ENCODE data around the gene MED12L.

MED12L gene

DNA sequence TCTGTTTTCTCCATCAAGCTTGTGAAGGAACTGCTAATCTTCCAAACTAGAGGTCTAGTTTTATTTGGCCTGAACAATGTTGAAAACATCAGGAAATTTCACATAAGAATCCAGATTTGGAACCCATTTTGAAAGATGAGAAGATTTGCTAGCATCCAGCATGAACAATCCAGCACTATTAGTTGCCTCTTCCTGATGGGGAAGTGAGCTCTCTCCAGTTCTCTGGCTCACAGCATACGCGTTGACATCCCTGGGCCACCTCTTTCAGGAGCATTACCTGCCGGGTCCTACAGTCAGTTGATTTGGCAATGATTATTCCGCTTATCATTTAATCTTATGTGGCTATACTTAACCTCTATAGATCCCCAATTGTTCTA, 220.3 kb downstream of the MED12L start:
- no peaks in the 10 kb centered on the region for H3K9me3 ChIP-seq (ENCODE audit: control insufficient read depth, insufficient read depth, low read length)
- no peaks in the 10 kb centered on the region for H3K27me3 ChIP-seq (ENCODE audit: control insufficient read depth, insufficient read depth, low read length)
- H3K36me3 ChIP-seq (ENCODE audit: control insufficient read depth, insufficient read depth, low read length) = no peaks in the 10 kb centered on the region
- peaks cover 9% of the 10 kb centered on the region for H3K4me1 ChIP-seq (ENCODE audit: control insufficient read depth, insufficient read depth, low read length)
- DNase-seq (ENCODE audit: low read depth, low spot score) = no peak
- H3K27ac ChIP-seq (ENCODE audit: low read length) = no peak overlapping the region
- H3K4me3 ChIP-seq (ENCODE audit: low read length) = no peak overlapping the region
- no CpG with 5 or more reads among the region's 4 CpGs for WGBS (ENCODE audit: insufficient coverage, insufficient read length)

DNA sequence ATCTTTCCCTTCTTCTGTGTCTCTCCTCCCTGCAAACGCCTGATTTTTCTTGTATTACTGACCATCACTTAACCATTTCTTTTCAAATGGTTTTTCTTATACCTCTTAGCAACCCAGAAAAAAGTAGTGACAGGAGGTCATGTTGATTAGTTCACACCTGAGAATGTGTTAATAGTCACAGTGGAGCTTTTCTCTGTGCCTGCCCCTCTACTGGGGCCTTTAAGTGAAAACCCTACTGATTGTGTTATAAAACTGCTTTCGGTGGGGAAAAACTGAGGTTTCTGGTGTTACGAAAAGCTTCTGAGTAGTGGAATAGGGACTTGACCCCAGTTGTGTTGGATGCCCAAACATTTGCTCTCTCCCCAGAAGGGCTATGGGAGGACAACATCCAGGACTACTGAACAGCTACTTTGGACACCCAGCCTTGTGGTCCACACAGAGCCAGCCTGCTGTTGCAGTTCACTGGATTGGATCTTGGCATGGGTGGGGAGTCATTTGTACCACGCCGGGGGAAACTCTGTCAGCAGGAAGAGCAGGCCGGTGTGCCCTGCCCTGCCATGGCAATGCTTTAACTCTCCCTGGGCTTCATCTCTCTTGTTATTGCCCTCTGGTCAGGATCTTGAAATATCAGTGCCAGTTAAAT, 220.8 kb downstream of the MED12L start:
- H3K27me3 ChIP-seq (ENCODE audit: control insufficient read depth, insufficient read depth, low read length) = no peaks in the 10 kb centered on the region
- H3K27ac ChIP-seq (ENCODE audit: low read length) = no peak overlapping the region
- H3K4me3 ChIP-seq (ENCODE audit: low read length) = no peak overlapping the region
- peaks cover 9% of the 10 kb centered on the region for H3K4me1 ChIP-seq (ENCODE audit: control insufficient read depth, insufficient read depth, low read length)
- no peaks in the 10 kb centered on the region for H3K36me3 ChIP-seq (ENCODE audit: control insufficient read depth, insufficient read depth, low read length)
- no peaks in the 10 kb centered on the region for H3K9me3 ChIP-seq (ENCODE audit: control insufficient read depth, insufficient read depth, low read length)
- no CpG with 5 or more reads among the region's 6 CpGs for WGBS (ENCODE audit: insufficient coverage, insufficient read length)
- no peak for DNase-seq (ENCODE audit: low read depth, low spot score)

DNA sequence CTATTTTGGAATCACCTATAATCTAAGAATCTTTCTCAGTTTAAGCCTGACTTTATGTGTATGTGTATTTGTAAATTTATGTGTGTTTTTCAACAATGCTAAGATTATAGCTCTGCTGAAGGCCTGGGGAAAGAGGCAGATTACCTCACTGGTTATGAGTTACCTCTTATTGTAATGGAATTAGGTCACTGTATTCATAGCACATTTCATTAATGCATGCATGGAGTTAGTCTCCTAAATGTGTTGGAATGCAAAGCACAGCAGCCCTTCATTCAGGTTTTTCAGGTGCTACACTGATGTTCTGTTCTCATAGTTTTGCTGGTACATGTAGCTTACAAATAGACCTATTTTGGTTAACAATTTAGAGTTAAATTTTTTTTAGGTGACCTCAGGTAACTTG, 221.7 kb downstream of the MED12L start:
- Histone ChIP-seq H3K4me3 (ENCODE audit: low read length) (no peak overlapping the region), H3K36me3 (ENCODE audit: control insufficient read depth, insufficient read depth, low read length) (no peaks in the 10 kb centered on the region)

DNA sequence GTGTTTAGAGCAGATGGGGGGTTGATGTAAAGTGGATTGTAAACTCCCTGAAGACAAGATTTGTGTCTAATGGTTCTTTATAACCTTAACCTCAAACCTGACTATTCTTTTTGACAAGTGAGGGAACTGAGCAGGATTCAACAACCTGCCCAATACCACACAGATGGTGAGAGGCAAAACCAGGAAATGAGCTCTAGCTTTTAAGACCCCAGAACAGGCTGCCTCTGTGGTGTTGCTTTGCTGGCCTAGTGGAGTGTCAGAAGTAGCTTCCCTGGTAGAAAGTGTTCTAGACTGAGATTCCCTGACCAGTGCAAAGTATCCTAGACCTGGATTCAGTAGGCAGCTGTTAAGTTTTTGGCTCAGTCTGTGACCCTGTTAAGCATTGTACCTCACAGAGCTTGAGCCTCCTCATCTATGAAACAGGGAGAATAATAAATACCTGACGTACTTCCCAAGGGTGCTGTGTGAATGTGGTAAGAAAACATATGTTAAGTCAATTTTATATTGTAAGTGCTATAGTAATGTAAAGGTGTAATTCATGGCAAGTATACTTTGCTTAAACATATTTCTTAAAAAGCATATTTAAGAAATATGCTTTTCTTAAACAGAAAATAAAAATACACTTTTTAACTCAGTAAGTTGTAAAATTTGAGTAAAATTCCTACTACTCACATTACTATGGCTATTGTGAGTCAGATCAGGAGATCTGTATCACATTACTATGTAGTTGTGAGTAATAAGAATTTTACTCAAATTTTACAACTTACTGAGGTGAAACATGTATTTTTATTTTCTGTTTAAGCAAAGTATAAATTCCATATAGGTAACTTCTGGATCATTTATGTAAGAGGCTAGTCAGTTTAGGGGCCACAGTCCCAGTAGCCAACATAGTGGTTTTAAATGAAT, 222.4 kb downstream of the MED12L start:
- H3K27ac ChIP-seq (ENCODE audit: low read length) = no peak overlapping the region
- WGBS (ENCODE audit: insufficient coverage, insufficient read length) = no CpG with 5 or more reads among the region's 1 CpG
- no peak overlapping the region for H3K4me3 ChIP-seq (ENCODE audit: low read length)
- H3K4me1 ChIP-seq (ENCODE audit: control insufficient read depth, insufficient read depth, low read length) = peaks cover 9% of the 10 kb centered on the region
- H3K36me3 ChIP-seq (ENCODE audit: control insufficient read depth, insufficient read depth, low read length) = no peaks in the 10 kb centered on the region
- DNase-seq (ENCODE audit: low read depth, low spot score) = no peak
- no peaks in the 10 kb centered on the region for H3K9me3 ChIP-seq (ENCODE audit: control insufficient read depth, insufficient read depth, low read length)
- no peaks in the 10 kb centered on the region for H3K27me3 ChIP-seq (ENCODE audit: control insufficient read depth, insufficient read depth, low read length)

More for the DNA sequence above, 221.7 kb downstream of the MED12L start:
- no peaks in the 10 kb centered on the region for H3K9me3 ChIP-seq (ENCODE audit: control insufficient read depth, insufficient read depth, low read length)
- H3K4me1 ChIP-seq (ENCODE audit: control insufficient read depth, insufficient read depth, low read length) = peaks cover 9% of the 10 kb centered on the region
- H3K27ac ChIP-seq (ENCODE audit: low read length) = no peak overlapping the region
- DNase-seq (ENCODE audit: low read depth, low spot score) = no peak
- H3K27me3 ChIP-seq (ENCODE audit: control insufficient read depth, insufficient read depth, low read length) = no peaks in the 10 kb centered on the region

DNA sequence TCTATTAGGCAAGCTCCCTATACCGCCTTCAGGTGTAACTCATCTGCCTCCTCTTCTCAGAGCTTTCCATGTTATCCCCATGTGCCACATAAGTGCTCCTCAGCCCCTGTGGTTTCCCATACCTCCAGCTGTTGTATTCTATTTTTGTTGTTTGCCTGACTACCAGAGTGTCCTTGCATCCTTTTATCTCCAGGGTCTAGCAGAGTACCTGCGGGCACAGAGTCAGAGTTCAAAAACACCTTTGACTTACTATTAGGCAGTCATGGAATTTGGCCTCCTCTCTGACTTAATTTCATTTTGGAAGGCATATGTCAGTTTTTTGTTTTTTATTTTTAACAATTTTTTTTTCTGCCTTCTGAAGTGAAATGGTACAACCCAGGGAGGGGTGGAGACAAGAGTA, 224.1 kb downstream of the MED12L start:
- peaks cover 9% of the 10 kb centered on the region for H3K4me1 ChIP-seq (ENCODE audit: control insufficient read depth, insufficient read depth, low read length)
- H3K4me3 ChIP-seq (ENCODE audit: low read length) = no peak overlapping the region
- H3K27me3 ChIP-seq (ENCODE audit: control insufficient read depth, insufficient read depth, low read length) = no peaks in the 10 kb centered on the region
- H3K9me3 ChIP-seq (ENCODE audit: control insufficient read depth, insufficient read depth, low read length) = no peaks in the 10 kb centered on the region
- no CpG with 5 or more reads among the region's 2 CpGs for WGBS (ENCODE audit: insufficient coverage, insufficient read length)
- no peaks in the 10 kb centered on the region for H3K36me3 ChIP-seq (ENCODE audit: control insufficient read depth, insufficient read depth, low read length)
- no peak for DNase-seq (ENCODE audit: low read depth, low spot score)
- H3K27ac ChIP-seq (ENCODE audit: low read length) = no peak overlapping the region

- Histone ChIP-seq H3K27me3 (ENCODE audit: control insufficient read depth, insufficient read depth, low read length) (no peaks in the 10 kb centered on the region), H3K4me1 (ENCODE audit: control insufficient read depth, insufficient read depth, low read length) (peaks cover 2% of the 10 kb centered on the region), H3K4me3 (ENCODE audit: low read length) (no peak overlapping the region), H3K27ac (ENCODE audit: low read length) (no peak overlapping the region), H3K36me3 (ENCODE audit: control insufficient read depth, insufficient read depth, low read length) (no peaks in the 10 kb centered on the region), H3K9me3 (ENCODE audit: control insufficient read depth, insufficient read depth, low read length) (no peaks in the 10 kb centered on the region)
- no peak for DNase-seq (ENCODE audit: low read depth, low spot score)
- WGBS (ENCODE audit: insufficient coverage, insufficient read length) = no CpG with 5 or more reads among the region's 3 CpGs
These were observed 227.5 kb downstream of the MED12L start for GRCh38 chr3:151312972-151313371.

- no peak overlapping the region for H3K4me3 ChIP-seq (ENCODE audit: low read length)
- no peak for DNase-seq (ENCODE audit: low read depth, low spot score)
- no peaks in the 10 kb centered on the region for H3K27me3 ChIP-seq (ENCODE audit: control insufficient read depth, insufficient read depth, low read length)
- peaks cover 2% of the 10 kb centered on the region for H3K4me1 ChIP-seq (ENCODE audit: control insufficient read depth, insufficient read depth, low read length)
- H3K9me3 ChIP-seq (ENCODE audit: control insufficient read depth, insufficient read depth, low read length) = no peaks in the 10 kb centered on the region
- no CpG with 5 or more reads among the region's 2 CpGs for WGBS (ENCODE audit: insufficient coverage, insufficient read length)
- no peak overlapping the region for H3K27ac ChIP-seq (ENCODE audit: low read length)
- H3K36me3 ChIP-seq (ENCODE audit: control insufficient read depth, insufficient read depth, low read length) = no peaks in the 10 kb centered on the region
These were observed 228.7 kb downstream of the MED12L start for GRCh38 chr3:151314137-151314536.

DNA sequence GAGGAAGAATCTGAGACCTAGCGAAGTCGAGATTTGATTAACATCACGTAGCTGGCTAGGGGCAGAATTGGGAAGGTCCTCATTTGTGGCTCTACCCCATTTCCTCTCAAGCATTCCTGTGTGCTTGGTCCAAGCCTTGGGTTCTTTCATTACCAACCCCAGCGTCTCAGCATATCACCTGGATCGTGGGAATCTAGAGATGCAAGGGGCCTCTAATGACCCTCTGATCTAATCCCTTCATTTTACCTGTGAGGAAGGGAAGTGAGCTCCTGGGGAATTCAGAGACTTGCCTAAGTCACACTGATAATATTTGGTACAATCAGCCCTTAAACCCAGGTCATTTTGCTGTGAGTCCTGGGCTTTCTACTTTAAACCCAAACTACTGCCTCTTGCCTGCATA, 229.1 kb downstream of the MED12L start:
- H3K9me3 ChIP-seq (ENCODE audit: control insufficient read depth, insufficient read depth, low read length) = no peaks in the 10 kb centered on the region
- WGBS (ENCODE audit: insufficient coverage, insufficient read length) = no CpG with 5 or more reads among the region's 5 CpGs
- H3K27me3 ChIP-seq (ENCODE audit: control insufficient read depth, insufficient read depth, low read length) = no peaks in the 10 kb centered on the region
- H3K4me3 ChIP-seq (ENCODE audit: low read length) = no peak overlapping the region
- H3K4me1 ChIP-seq (ENCODE audit: control insufficient read depth, insufficient read depth, low read length) = peaks cover 2% of the 10 kb centered on the region
- no peaks in the 10 kb centered on the region for H3K36me3 ChIP-seq (ENCODE audit: control insufficient read depth, insufficient read depth, low read length)
- no peak for DNase-seq (ENCODE audit: low read depth, low spot score)
- no peak overlapping the region for H3K27ac ChIP-seq (ENCODE audit: low read length)

DNA sequence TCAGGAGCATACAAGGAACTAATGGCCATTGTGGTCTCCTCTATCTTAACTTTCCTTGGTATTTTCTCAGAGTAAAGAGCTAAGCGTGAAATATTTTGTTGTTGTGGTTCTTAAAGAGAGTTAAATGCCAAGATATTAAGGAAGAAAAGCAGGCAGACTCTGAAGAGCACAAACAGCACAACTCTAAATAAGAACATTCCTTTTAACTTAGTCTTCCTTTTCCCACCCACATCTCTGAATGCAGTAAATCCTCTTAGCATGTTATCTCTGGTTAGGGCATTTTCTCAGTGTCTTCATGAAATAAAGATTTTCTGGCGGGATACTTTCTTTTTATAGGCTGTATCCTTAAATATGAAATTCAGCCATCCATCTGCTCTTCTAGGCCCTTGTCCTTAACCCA, 229.7 kb downstream of the MED12L start:
- no peak overlapping the region for H3K4me3 ChIP-seq (ENCODE audit: low read length)
- no peak overlapping the region for H3K27ac ChIP-seq (ENCODE audit: low read length)
- DNase-seq (ENCODE audit: low read depth, low spot score) = no peak
- H3K9me3 ChIP-seq (ENCODE audit: control insufficient read depth, insufficient read depth, low read length) = no peaks in the 10 kb centered on the region
- H3K27me3 ChIP-seq (ENCODE audit: control insufficient read depth, insufficient read depth, low read length) = no peaks in the 10 kb centered on the region
- WGBS (ENCODE audit: insufficient coverage, insufficient read length) = no CpG with 5 or more reads among the region's 2 CpGs
- H3K36me3 ChIP-seq (ENCODE audit: control insufficient read depth, insufficient read depth, low read length) = no peaks in the 10 kb centered on the region
- H3K4me1 ChIP-seq (ENCODE audit: control insufficient read depth, insufficient read depth, low read length) = peaks cover 2% of the 10 kb centered on the region

DNA sequence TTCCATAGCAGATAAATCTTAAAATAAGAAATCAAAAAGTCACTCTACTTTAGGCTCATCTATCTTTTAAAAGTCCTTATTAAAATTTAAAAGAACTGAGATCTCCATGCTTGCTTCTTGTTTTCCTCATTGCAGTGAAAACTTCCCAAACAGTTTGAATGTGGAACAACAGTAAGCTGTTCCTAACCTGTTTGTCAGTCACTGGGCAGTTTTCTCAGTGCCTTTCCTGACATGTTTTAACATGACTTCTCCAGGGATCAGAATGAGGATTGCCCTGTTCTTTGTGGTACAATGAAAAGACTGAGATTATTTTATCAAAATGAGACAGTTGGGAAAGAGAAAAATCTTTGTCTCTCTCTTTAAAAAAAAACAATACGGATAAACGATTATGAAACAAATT, 230.4 kb downstream of the MED12L start:
- H3K36me3 ChIP-seq (ENCODE audit: control insufficient read depth, insufficient read depth, low read length) = no peaks in the 10 kb centered on the region
- no CpG with 5 or more reads among the region's 2 CpGs for WGBS (ENCODE audit: insufficient coverage, insufficient read length)
- H3K9me3 ChIP-seq (ENCODE audit: control insufficient read depth, insufficient read depth, low read length) = no peaks in the 10 kb centered on the region
- H3K4me1 ChIP-seq (ENCODE audit: control insufficient read depth, insufficient read depth, low read length) = peaks cover 2% of the 10 kb centered on the region
- H3K27me3 ChIP-seq (ENCODE audit: control insufficient read depth, insufficient read depth, low read length) = no peaks in the 10 kb centered on the region
- no peak overlapping the region for H3K4me3 ChIP-seq (ENCODE audit: low read length)
- H3K27ac ChIP-seq (ENCODE audit: low read length) = no peak overlapping the region
- DNase-seq (ENCODE audit: low read depth, low spot score) = no peak

All from iPS DF 6.9 (cell line).